Measurements from ENCODE around the gene CACNB4.

Gene CACNB4

DNA sequence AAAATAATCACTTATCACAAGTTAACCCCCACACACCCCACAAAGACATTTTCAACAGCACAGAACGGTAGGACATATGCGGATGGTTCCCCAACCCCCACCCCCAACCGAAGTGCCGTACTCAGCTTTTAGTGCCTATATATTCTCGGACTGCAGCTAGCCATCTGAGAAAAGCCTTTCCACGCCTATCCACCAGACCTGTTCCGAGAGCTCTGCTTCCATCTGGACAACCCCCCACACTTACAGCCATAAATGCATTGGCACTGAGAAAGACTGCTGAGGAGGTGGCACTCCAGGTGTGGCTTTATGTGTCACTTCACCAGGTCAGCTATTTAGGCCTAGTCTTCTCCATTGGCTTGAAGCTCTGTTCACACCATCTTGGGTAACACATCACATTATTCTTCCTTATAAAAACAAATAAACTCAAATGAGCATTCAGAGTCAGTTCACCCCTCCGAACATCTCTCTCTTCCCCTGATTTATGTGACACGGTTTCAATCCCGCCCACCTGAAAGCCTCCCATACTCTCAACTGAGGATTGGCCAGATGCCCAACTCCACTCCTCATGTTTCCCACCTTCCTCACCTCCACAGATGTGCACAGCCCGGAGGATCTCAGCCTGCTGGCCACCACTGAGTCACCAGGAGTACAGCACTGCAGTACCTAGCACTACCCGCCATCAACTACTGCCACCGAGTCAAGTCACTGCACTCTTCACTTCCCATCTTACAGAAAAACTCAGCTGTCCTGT, 127.4 kb downstream of the CACNB4 start:
- H3K4me3 ChIP-seq (ENCODE audit: low read depth, low read length) = no peak overlapping the region
- TF ChIP-seq, protein P1, sequence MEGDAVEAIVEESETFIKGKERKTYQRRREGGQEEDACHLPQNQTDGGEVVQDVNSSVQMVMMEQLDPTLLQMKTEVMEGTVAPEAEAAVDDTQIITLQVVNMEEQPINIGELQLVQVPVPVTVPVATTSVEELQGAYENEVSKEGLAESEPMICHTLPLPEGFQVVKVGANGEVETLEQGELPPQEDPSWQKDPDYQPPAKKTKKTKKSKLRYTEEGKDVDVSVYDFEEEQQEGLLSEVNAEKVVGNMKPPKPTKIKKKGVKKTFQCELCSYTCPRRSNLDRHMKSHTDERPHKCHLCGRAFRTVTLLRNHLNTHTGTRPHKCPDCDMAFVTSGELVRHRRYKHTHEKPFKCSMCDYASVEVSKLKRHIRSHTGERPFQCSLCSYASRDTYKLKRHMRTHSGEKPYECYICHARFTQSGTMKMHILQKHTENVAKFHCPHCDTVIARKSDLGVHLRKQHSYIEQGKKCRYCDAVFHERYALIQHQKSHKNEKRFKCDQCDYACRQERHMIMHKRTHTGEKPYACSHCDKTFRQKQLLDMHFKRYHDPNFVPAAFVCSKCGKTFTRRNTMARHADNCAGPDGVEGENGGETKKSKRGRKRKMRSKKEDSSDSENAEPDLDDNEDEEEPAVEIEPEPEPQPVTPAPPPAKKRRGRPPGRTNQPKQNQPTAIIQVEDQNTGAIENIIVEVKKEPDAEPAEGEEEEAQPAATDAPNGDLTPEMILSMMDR (IDR thresholded peaks at IDR 0.05; ENCODE audit: borderline replicate concordance, insufficient read depth, low read depth, low read length) = no peak

DNA sequence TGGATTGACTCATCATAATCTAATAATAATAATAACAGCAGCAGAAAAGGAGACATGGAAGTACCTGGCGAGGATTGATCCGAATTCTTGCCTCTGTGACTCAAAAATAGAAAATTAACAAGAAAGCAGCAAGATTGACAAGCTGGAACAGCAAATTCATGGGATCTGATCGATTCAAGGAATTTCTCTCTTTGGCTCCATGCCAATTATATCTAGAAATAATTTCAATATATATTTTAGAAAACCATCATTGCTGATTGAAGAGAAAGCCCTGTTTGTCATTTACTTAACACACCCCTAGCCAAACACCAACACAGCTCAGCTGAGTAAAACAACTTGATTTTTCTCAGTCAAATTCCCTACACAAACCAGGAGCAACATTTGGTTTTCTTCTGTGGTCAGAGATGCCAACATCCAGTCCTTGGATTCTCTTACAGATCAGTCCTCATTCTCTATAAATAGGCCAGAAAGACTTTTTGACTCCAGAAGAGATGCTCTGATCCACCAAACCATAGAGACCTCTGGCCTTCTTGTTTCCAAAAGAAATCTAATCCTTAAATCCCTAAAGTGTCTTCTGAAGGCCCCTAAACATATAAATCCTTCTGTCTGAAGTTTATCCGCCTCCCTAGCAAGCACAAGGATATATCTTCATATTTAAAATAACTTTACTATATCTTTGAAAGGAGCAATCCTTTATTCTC, 129.9 kb downstream of the CACNB4 start:
- no peak overlapping the region for H3K4me3 ChIP-seq (ENCODE audit: low read depth, low read length)
- TF ChIP-seq, protein P1 (IDR thresholded peaks at IDR 0.05; ENCODE audit: borderline replicate concordance, insufficient read depth, low read depth, low read length) = no peak

DNA sequence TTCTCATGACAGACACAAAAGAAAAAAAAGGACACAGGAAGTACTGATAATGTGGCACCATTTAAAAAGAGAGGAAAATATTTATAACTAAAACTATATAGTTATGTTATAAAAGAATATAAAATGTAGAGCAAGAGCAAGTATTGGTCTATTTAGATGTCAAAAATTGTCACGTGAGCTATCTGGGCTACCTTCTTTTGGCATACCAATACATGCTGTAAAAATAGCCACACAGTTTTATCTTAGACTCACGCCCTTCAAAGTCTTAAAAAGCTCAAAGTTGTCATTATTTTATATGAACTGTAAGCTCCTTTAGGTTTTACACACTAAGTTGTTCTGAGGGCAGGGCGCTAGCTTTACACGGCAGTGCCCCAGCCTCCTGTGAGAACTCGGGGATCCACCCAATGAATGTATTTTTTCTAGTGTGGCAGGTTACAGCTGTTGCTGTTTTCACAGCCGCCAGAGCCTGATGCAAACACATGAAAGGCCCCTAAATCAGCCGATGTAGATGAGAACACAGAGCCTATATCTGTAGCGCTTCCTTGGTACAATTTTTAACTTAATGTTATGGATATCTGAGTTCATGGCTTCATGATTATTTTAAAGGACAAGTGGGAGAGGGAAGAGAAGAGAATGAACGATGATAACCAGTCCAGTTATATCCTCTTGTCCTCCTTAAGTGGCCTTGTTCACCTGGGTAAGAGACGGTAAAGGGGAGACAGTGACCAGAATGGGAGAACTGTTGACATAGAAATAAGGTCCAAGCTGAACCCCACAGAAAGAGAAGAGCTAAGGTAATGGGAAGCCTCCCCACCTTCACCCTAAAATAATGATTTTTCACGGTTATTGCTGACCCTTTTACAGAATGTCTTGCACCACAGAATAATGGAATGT, 130.8 kb downstream of the CACNB4 start:
- no peak overlapping the region for H3K4me3 ChIP-seq (ENCODE audit: low read depth, low read length)
- TF ChIP-seq, protein P1 (IDR thresholded peaks at IDR 0.05; ENCODE audit: borderline replicate concordance, insufficient read depth, low read depth, low read length) = no peak

DNA sequence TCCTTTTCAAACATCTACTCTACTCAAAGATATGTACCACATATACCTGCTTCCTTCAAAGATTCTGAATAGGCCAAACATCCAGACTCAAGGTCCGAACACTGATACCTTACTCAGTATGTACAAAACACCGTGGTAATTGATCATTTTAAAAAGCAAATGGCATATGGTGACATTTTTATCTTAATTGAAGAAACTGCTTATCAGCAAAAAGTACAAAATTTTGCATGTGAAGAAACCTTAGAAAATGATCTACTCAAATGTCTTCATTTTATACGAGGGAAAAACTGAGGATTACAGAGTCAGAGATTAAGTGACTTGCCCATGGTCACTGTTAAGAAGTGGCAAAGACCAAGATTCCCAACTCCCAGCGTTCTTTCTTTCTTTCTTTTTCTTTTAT, 133.0 kb downstream of the CACNB4 start:
- no peak overlapping the region for H3K4me3 ChIP-seq (ENCODE audit: low read depth, low read length)
- TF ChIP-seq, protein P1 (IDR thresholded peaks at IDR 0.05; ENCODE audit: borderline replicate concordance, insufficient read depth, low read depth, low read length) = no peak

DNA sequence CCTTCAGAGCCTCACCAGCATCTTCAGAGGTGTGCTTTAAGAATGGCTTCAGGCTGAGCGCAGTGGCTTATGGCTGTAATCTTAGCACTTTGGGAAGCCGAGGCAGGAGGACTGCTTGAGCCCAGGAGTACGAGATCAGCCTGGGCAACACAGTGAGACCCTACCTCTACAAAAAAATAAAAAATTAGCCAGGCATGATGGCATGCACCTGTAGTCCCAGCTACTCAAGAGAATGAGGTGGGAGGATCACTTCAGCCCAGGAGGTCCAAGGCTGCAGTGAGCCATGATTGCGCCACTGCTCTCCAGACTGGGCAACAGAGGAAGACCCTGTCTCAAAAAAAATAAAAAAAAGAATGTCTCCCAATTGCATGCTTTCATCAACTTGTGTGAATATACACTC, 137.3 kb downstream of the CACNB4 start:
- TF ChIP-seq, protein P1 (IDR thresholded peaks at IDR 0.05; ENCODE audit: borderline replicate concordance, insufficient read depth, low read depth, low read length) = no peak
- H3K4me3 ChIP-seq (ENCODE audit: low read depth, low read length) = no peak overlapping the region

DNA sequence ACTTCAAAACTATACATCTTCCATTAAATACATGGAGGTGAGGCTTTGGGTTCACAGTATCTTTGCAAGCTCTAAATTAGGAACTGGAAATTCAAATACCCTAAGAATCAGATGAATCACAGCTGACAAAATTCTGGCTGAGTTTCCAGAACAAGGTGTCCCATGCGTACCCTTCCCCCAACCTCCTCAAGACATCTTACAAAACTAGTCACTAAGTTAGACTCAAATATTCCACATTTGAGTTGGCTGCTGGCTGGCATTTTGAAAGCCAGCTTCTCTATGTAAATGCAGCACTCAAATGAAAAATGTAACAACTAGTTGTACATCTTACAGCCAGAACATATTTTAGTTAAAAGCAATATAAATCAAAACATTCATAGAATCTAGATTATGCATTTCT, 139.6 kb downstream of the CACNB4 start:
- H3K4me3 ChIP-seq (ENCODE audit: low read depth, low read length) = no peak overlapping the region
- TF ChIP-seq, protein P1 (IDR thresholded peaks at IDR 0.05; ENCODE audit: borderline replicate concordance, insufficient read depth, low read depth, low read length) = no peak
